Measurements from ENCODE around the gene FBXL3. TPM values are rescaled to one million over a fixed set of nuclear protein-coding genes. Genes with fewer than 3 reads are reported as not detected.
A peak's percentile ranks its signal among the peaks of the same experiment; 100 is the strongest.
"Not testable (repeated sequence)": the region's sequence is repeated elsewhere in the genome, so short reads cannot be mapped to it uniquely, and the experiment has no call there.

FBXL3 gene
- total and polyA plus RNA-seq, 10 donors, result 18.5 to 80.9 (median 51.0) TPM

GRCh38 chr13:76968041-76968440 is 58.9 kb downstream of the FBXL3 start:
- Histone ChIP-seq H3K27me3 (replicated peaks in 1 of 7) (peaks cover 0 to 24% (median 0%) of the 10 kb centered on the region in 7 donors), H3K4me3 (no peak overlapping the region), H3K9me3 (no peaks in the 10 kb centered on the region), H3K27ac (no peak overlapping the region), H3K36me3 (no peaks in the 10 kb centered on the region), H3K4me1 (peaks cover 0 to 18% (median 6%) of the 10 kb centered on the region in 6 donors)
- TF ChIP-seq POLR2AphosphoS5 (IDR thresholded peaks at IDR 0.05) (no peak), POLR2A (IDR thresholded peaks at IDR 0.05) (no peak), CTCF (IDR thresholded peaks at IDR 0.05 in 8 of 11, conservative IDR thresholded peaks at IDR 0.05 in 3 of 11) (no peak)
- DNase-seq, result no peak
- intact Hi-C loops (cut with DNase I; ENCODE audit: low total_unique reads), result no loop called here
- WGBS, 5 donors, result 83 to 96% (median 90%) methylated on average over 5 to 6 of the region's 6 CpGs

- intact Hi-C loops (cut with DNase I; ENCODE audit: low total_unique reads), result no loop called here
- H3K27me3 ChIP-seq (replicated peaks in 1 of 7), result peaks cover 0 to 21% (median 0%) of the 10 kb centered on the region in 7 donors
- WGBS, 5 donors, result 90 to 97% (median 93%) methylated on average over 6 of the region's 6 CpGs
These were observed 59.9 kb downstream of the FBXL3 start for GRCh38 chr13:76967031-76967430.

GRCh38 chr13:76965759-76966421 is 61.1 kb downstream of the FBXL3 start:
- H3K36me3 ChIP-seq, result no peaks in the 10 kb centered on the region
- intact Hi-C loops (cut with DNase I; ENCODE audit: low total_unique reads), result no loop called here
- no peak for DNase-seq
- WGBS, 5 donors, result 60 to 70% (median 67%) methylated on average over 6 of the region's 6 CpGs
- peaks cover 0 to 7% (median 6%) of the 10 kb centered on the region in 8 donors for H3K9me3 ChIP-seq
- H3K27me3 ChIP-seq (replicated peaks in 1 of 7), result peaks cover 0 to 16% (median 0%) of the 10 kb centered on the region in 7 donors
- TF ChIP-seq POLR2AphosphoS5 (IDR thresholded peaks at IDR 0.05), result peak in 1 of 3 donors; percentile 47
- TF ChIP-seq CTCF (IDR thresholded peaks at IDR 0.05 in 8 of 11, conservative IDR thresholded peaks at IDR 0.05 in 3 of 11), result no peak
- H3K4me1 ChIP-seq, result peaks cover 0 to 7% (median 2%) of the 10 kb centered on the region in 6 donors
- no peak overlapping the region for H3K27ac ChIP-seq
- no peak overlapping the region for H3K4me3 ChIP-seq

More at GRCh38 chr13:76967031-76967430, 59.9 kb downstream of the FBXL3 start:
- TF ChIP-seq CTCF (IDR thresholded peaks at IDR 0.05 in 8 of 11, conservative IDR thresholded peaks at IDR 0.05 in 3 of 11) (no peak), POLR2A (IDR thresholded peaks at IDR 0.05) (no peak), POLR2AphosphoS5 (IDR thresholded peaks at IDR 0.05) (no peak)
- H3K4me3 ChIP-seq, result no peak overlapping the region
- no peak overlapping the region for H3K27ac ChIP-seq
- H3K36me3 ChIP-seq, result no peaks in the 10 kb centered on the region
- H3K9me3 ChIP-seq, result no peaks in the 10 kb centered on the region
- DNase-seq, result no peak
- peaks cover 0 to 8% (median 2%) of the 10 kb centered on the region in 6 donors for H3K4me1 ChIP-seq

- intact Hi-C loops (cut with DNase I; ENCODE audit: low total_unique reads); DNase-seq: not testable (repeated sequence)
These were observed 67.2 kb downstream of the FBXL3 start for GRCh38 chr13:76959734-76960133.

More at GRCh38 chr13:76959734-76960133, 67.2 kb downstream of the FBXL3 start:
- not testable (repeated sequence) for H3K4me1 ChIP-seq; H3K4me3 ChIP-seq; H3K36me3 ChIP-seq; H3K27me3 ChIP-seq (replicated peaks in 1 of 7); H3K27ac ChIP-seq
- H3K9me3 ChIP-seq, result peaks cover 0 to 34% (median 28%) of the 10 kb centered on the region in 8 donors

Data from spleen (tissue), 11 donors.